Measurements from ENCODE around the gene EGR4.
A peak's percentile ranks its signal among the peaks of the same experiment; 100 is the strongest.

The EGR4 gene

GRCh38 chr2:73281244-73281643, 12.1 kb downstream of the EGR4 start:
- ChIA-PET CTCF (interaction anchor here (1.7 kb wide), 1 partner anchor 11 kb away, joined by 7 read pairs; no protein-coding TSS in a partner anchor), POLR2A (no interaction called here)
- no peak for DNase-seq (ENCODE audit: extremely low spot score)
- TF ChIP-seq ELF4 (IDR thresholded peaks at IDR 0.05) (no peak), LEF1 (IDR thresholded peaks at IDR 0.05; ENCODE audit: borderline replicate concordance) (no peak), SUZ12 (IDR thresholded peaks at IDR 0.05) (no peak), SP1 (IDR thresholded peaks at IDR 0.05) (no peak), HDGF (IDR thresholded peaks at IDR 0.05; ENCODE audit: borderline replicate concordance) (no peak), FOXM1 (IDR thresholded peaks at IDR 0.05; ENCODE audit: borderline replicate concordance) (no peak), ARNT (IDR thresholded peaks at IDR 0.05) (no peak), FOXK2 (IDR thresholded peaks at IDR 0.05) (no peak)

GRCh38 chr2:73279852-73280251, 13.5 kb downstream of the EGR4 start:
- TF ChIP-seq BHLHE40 (IDR thresholded peaks at IDR 0.05; ENCODE audit: borderline replicate concordance), result no peak
- TF ChIP-seq SP1 (IDR thresholded peaks at IDR 0.05), result no peak
- no peak for TF ChIP-seq TARDBP (IDR thresholded peaks at IDR 0.05)
- TF ChIP-seq HDGF (IDR thresholded peaks at IDR 0.05; ENCODE audit: borderline replicate concordance), result no peak
- no peak for TF ChIP-seq ZNF384 (IDR thresholded peaks at IDR 0.05)
- no peak for TF ChIP-seq CTBP1 (IDR thresholded peaks at IDR 0.05; ENCODE audit: borderline replicate concordance)
- TF ChIP-seq FOXK2 (IDR thresholded peaks at IDR 0.05), result no peak
- no peak for TF ChIP-seq FOXA1 (IDR thresholded peaks at IDR 0.05)
- TF ChIP-seq ARNT (IDR thresholded peaks at IDR 0.05), result no peak
- ChIA-PET POLR2A (interaction anchor here (0.8 kb wide), 1 partner anchor 15 kb away, joined by 3 read pairs; no protein-coding TSS in a partner anchor), CTCF (interaction anchor here (1.7 kb wide), 1 partner anchor 12 kb away, joined by 7 read pairs; no protein-coding TSS in a partner anchor)
- no peak for DNase-seq (ENCODE audit: extremely low spot score)

GRCh38 chr2:73272270-73272669, 21.1 kb downstream of the EGR4 start:
- DNase-seq (ENCODE audit: extremely low spot score), result no peak
- TF ChIP-seq TARDBP (IDR thresholded peaks at IDR 0.05) (no peak), FOXK2 (IDR thresholded peaks at IDR 0.05) (no peak), BHLHE40 (IDR thresholded peaks at IDR 0.05; ENCODE audit: borderline replicate concordance) (no peak), HDGF (IDR thresholded peaks at IDR 0.05; ENCODE audit: borderline replicate concordance) (no peak), ELF4 (IDR thresholded peaks at IDR 0.05) (no peak), SUZ12 (IDR thresholded peaks at IDR 0.05) (no peak), FOXA1 (IDR thresholded peaks at IDR 0.05) (no peak)
- CTCF ChIA-PET, result no interaction called here
- POLR2A ChIA-PET, result interaction anchor here (1.1 kb wide), 1 partner anchor 36 kb away, joined by 3 read pairs; no protein-coding TSS in a partner anchor

- ChIA-PET CTCF (no interaction called here), POLR2A (no interaction called here)
- no peak for DNase-seq (ENCODE audit: extremely low spot score)
- TF ChIP-seq LEF1 (IDR thresholded peaks at IDR 0.05; ENCODE audit: borderline replicate concordance) (no peak), TARDBP (IDR thresholded peaks at IDR 0.05) (no peak), HDGF (IDR thresholded peaks at IDR 0.05; ENCODE audit: borderline replicate concordance) (no peak), SP1 (IDR thresholded peaks at IDR 0.05) (no peak), FOXA1 (IDR thresholded peaks at IDR 0.05) (no peak), ARNT (IDR thresholded peaks at IDR 0.05) (no peak), ELF4 (IDR thresholded peaks at IDR 0.05) (no peak), L3MBTL2 (conservative IDR thresholded peaks at IDR 0.05) (no peak), NFRKB (IDR thresholded peaks at IDR 0.05) (no peak), FOXK2 (IDR thresholded peaks at IDR 0.05) (no peak), SUZ12 (IDR thresholded peaks at IDR 0.05) (no peak), ZNF384 (IDR thresholded peaks at IDR 0.05) (no peak), BHLHE40 (IDR thresholded peaks at IDR 0.05; ENCODE audit: borderline replicate concordance) (no peak), PKNOX1 (IDR thresholded peaks at IDR 0.05) (no peak), CTBP1 (IDR thresholded peaks at IDR 0.05; ENCODE audit: borderline replicate concordance) (no peak)
These were observed 23.5 kb downstream of the EGR4 start for GRCh38 chr2:73269686-73270465.

GRCh38 chr2:73268830-73269685, 24.3 kb downstream of the EGR4 start:
- ChIA-PET CTCF (no interaction called here), POLR2A (interaction anchor here (0.9 kb wide), 1 partner anchor 36 kb away, joined by 3 read pairs; the partner anchor contains the start of genes CCT7 and PRADC1)
- TF ChIP-seq CTBP1 (IDR thresholded peaks at IDR 0.05; ENCODE audit: borderline replicate concordance) (no peak), HDGF (IDR thresholded peaks at IDR 0.05; ENCODE audit: borderline replicate concordance) (no peak), ZNF384 (IDR thresholded peaks at IDR 0.05) (no peak), PKNOX1 (IDR thresholded peaks at IDR 0.05) (no peak), SUZ12 (IDR thresholded peaks at IDR 0.05) (no peak), TARDBP (IDR thresholded peaks at IDR 0.05) (no peak), ELF4 (IDR thresholded peaks at IDR 0.05) (no peak), BHLHE40 (IDR thresholded peaks at IDR 0.05; ENCODE audit: borderline replicate concordance) (no peak), FOXM1 (IDR thresholded peaks at IDR 0.05; ENCODE audit: borderline replicate concordance) (no peak), SP1 (IDR thresholded peaks at IDR 0.05) (no peak), LEF1 (IDR thresholded peaks at IDR 0.05; ENCODE audit: borderline replicate concordance) (no peak), ARNT (IDR thresholded peaks at IDR 0.05) (no peak), FOXK2 (IDR thresholded peaks at IDR 0.05) (no peak), FOXA1 (IDR thresholded peaks at IDR 0.05) (no peak), NFRKB (IDR thresholded peaks at IDR 0.05) (no peak)
- peak; percentile 33 for DNase-seq (ENCODE audit: extremely low spot score)

- CTCF ChIA-PET, result no interaction called here
- DNase-seq (ENCODE audit: extremely low spot score), result no peak
- POLR2A ChIA-PET, result interaction anchor here (0.9 kb wide), 1 partner anchor 35 kb away, joined by 3 read pairs; the partner anchor contains the start of genes CCT7 and PRADC1
- TF ChIP-seq CTBP1 (IDR thresholded peaks at IDR 0.05; ENCODE audit: borderline replicate concordance), result no peak
- TF ChIP-seq FOXK2 (IDR thresholded peaks at IDR 0.05), result no peak
- TF ChIP-seq NFRKB (IDR thresholded peaks at IDR 0.05), result no peak
- no peak for TF ChIP-seq ZNF384 (IDR thresholded peaks at IDR 0.05)
- TF ChIP-seq HDGF (IDR thresholded peaks at IDR 0.05; ENCODE audit: borderline replicate concordance), result no peak
- TF ChIP-seq BHLHE40 (IDR thresholded peaks at IDR 0.05; ENCODE audit: borderline replicate concordance), result no peak
- no peak for TF ChIP-seq PKNOX1 (IDR thresholded peaks at IDR 0.05)
- no peak for TF ChIP-seq FOXM1 (IDR thresholded peaks at IDR 0.05; ENCODE audit: borderline replicate concordance)
- no peak for TF ChIP-seq TARDBP (IDR thresholded peaks at IDR 0.05)
These were observed 24.9 kb downstream of the EGR4 start for GRCh38 chr2:73268366-73268829.
